ENCODE data around the gene SPDYC. TPM values are rescaled to one million over a fixed set of nuclear protein-coding genes. Genes with fewer than 3 reads are reported as not detected.

The SPDYC gene
- total and polyA plus RNA-seq, 9 of the 15 experiments (the other 6 are each of a cell fraction or from before 2014, with no cell fraction given) = 4.4 to 18.8 (median 9.2) TPM

DNA sequence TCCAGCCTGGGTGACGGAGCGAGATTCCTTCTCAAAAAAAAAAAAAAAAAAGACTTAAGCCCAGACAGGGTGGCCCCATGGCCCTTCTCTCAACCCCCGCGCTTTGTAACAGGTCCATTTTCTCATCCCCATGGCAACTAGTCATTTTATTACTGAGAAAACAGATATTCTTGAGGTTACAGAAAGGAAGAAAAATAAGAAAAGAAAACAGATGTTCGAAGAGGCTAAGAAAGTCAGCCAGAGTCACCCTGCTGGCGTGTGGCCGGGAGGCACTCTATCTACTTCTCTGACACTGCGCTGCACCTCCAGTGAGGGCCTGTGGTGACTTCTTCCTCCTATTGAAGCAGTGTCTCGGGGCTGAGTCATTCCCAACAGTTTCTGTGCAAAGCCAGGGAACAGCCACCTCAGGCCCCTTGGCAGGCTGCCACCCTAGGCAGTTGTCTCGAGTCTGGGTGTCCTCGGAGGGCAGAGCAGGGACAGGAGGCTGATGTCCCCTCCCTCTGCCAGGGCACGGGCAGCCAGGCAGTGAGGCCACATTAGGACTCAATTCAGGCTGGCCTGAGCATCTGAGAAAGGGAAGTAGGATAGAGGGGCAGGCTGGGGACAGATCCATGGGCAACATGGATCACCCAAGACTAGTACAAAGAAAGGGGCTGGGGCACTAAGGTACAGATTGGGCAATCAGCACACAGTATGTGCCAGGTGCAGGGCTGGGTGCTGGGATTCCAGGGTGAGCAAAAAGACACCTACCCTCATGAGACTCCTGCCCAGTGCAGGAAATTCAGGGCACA is 19.3 kb upstream of the SPDYC start (continued):
- TF ChIP-seq, protein P1, sequence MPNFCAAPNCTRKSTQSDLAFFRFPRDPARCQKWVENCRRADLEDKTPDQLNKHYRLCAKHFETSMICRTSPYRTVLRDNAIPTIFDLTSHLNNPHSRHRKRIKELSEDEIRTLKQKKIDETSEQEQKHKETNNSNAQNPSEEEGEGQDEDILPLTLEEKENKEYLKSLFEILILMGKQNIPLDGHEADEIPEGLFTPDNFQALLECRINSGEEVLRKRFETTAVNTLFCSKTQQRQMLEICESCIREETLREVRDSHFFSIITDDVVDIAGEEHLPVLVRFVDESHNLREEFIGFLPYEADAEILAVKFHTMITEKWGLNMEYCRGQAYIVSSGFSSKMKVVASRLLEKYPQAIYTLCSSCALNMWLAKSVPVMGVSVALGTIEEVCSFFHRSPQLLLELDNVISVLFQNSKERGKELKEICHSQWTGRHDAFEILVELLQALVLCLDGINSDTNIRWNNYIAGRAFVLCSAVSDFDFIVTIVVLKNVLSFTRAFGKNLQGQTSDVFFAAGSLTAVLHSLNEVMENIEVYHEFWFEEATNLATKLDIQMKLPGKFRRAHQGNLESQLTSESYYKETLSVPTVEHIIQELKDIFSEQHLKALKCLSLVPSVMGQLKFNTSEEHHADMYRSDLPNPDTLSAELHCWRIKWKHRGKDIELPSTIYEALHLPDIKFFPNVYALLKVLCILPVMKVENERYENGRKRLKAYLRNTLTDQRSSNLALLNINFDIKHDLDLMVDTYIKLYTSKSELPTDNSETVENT (CRISPR knock-in tag; IDR thresholded peaks at IDR 0.05) = 0 out of 2 replicates have a peak, but pooled peaks have one; percentile 7
- TF ChIP-seq JUNB (CRISPR knock-in tag; conservative IDR thresholded peaks at IDR 0.05) (no peak), POLR2A (conservative IDR thresholded peaks at IDR 0.05) (peak; percentile 56; the same call in 1 of the 2 replicates), CREM (IDR thresholded peaks at IDR 0.05; ENCODE audit: low read depth) (peak; percentile 62; the same call in 1 of the 2 replicates), TAF1 (IDR thresholded peaks at IDR 0.05; ENCODE audit: control insufficient read depth, extremely low read depth, insufficient read depth, low read length, severe bottlenecking) (peak; percentile 66), ATF1 (CRISPR knock-in tag; IDR thresholded peaks at IDR 0.05) (no peak), ATF1 (tag; IDR thresholded peaks at IDR 0.05) (peak; percentile 41), NFIX (CRISPR knock-in tag; IDR thresholded peaks at IDR 0.05; ENCODE audit: low read depth) (peak; percentile 39; the same call in 1 of the 2 replicates), ZNF143 (CRISPR knock-in tag; IDR thresholded peaks at IDR 0.05) (no peak), MEIS2 (IDR thresholded peaks at IDR 0.05; ENCODE audit: partially characterized antibody) (peak; percentile 60), RBFOX2 (IDR thresholded peaks at IDR 0.05; ENCODE audit: low read depth, low read length) (peak; percentile 57), EP400 (IDR thresholded peaks at IDR 0.05) (peak; percentile 36; the same call in 1 of the 2 replicates), SMARCE1 (IDR thresholded peaks at IDR 0.05) (peak; percentile 83), ARID1B (IDR thresholded peaks at IDR 0.05) (peak; percentile 74), SUPT5H (IDR thresholded peaks at IDR 0.05) (peak; percentile 37; the same call in 1 of the 2 replicates), DPF2 (IDR thresholded peaks at IDR 0.05) (peak; percentile 85; the same call in 1 of the 2 replicates), BRF1 (IDR thresholded peaks at IDR 0.05; ENCODE audit: borderline replicate concordance, extremely low read depth, insufficient read length) (no peak), CBFB (CRISPR knock-in tag; IDR thresholded peaks at IDR 0.05) (no peak), NFE2 (IDR thresholded peaks at IDR 0.05; ENCODE audit: low read depth) (peak; percentile 94)
- TF ChIP-seq, protein P2, sequence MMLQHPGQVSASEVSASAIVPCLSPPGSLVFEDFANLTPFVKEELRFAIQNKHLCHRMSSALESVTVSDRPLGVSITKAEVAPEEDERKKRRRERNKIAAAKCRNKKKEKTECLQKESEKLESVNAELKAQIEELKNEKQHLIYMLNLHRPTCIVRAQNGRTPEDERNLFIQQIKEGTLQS (IDR thresholded peaks at IDR 0.05) = peak; percentile 82
- TF ChIP-seq, protein P2 (CRISPR knock-in tag; conservative IDR thresholded peaks at IDR 0.05) = no peak
- TF ChIP-seq, protein P3, sequence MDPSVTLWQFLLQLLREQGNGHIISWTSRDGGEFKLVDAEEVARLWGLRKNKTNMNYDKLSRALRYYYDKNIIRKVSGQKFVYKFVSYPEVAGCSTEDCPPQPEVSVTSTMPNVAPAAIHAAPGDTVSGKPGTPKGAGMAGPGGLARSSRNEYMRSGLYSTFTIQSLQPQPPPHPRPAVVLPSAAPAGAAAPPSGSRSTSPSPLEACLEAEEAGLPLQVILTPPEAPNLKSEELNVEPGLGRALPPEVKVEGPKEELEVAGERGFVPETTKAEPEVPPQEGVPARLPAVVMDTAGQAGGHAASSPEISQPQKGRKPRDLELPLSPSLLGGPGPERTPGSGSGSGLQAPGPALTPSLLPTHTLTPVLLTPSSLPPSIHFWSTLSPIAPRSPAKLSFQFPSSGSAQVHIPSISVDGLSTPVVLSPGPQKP (CRISPR knock-in tag; IDR thresholded peaks at IDR 0.05) = no peak
- TF ChIP-seq, protein P4, sequence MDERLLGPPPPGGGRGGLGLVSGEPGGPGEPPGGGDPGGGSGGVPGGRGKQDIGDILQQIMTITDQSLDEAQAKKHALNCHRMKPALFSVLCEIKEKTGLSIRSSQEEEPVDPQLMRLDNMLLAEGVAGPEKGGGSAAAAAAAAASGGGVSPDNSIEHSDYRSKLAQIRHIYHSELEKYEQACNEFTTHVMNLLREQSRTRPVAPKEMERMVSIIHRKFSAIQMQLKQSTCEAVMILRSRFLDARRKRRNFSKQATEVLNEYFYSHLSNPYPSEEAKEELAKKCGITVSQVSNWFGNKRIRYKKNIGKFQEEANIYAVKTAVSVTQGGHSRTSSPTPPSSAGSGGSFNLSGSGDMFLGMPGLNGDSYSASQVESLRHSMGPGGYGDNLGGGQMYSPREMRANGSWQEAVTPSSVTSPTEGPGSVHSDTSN (CRISPR knock-in tag; IDR thresholded peaks at IDR 0.05; ENCODE audit: low read depth) = no peak
- TF ChIP-seq, protein P4 (tag; conservative IDR thresholded peaks at IDR 0.05; ENCODE audit: low read depth) = peak; percentile 67
